GM12873 (cell line): ENCODE measurements around the gene TBCD.

Experiments used
- CTCF ChIP-seq: IDR thresholded peaks from 2 replicates; pipeline ENCODE4 v1.5.1; 2012; ENCODE audit warnings: low read depth, mild to moderate bottlenecking, moderate library complexity, low read length, control low read depth; ENCODE audit not compliant: insufficient read depth; ENCODE audit errors: missing control alignments

The TBCD gene

GRCh38 chr17:82803185-82803584 lies 51.3 kb downstream of the TBCD start:
- no peak for TF ChIP-seq CTCF

GRCh38 chr17:82803606-82804005 lies 51.7 kb downstream of the TBCD start:
- TF ChIP-seq CTCF, result no peak

DNA sequence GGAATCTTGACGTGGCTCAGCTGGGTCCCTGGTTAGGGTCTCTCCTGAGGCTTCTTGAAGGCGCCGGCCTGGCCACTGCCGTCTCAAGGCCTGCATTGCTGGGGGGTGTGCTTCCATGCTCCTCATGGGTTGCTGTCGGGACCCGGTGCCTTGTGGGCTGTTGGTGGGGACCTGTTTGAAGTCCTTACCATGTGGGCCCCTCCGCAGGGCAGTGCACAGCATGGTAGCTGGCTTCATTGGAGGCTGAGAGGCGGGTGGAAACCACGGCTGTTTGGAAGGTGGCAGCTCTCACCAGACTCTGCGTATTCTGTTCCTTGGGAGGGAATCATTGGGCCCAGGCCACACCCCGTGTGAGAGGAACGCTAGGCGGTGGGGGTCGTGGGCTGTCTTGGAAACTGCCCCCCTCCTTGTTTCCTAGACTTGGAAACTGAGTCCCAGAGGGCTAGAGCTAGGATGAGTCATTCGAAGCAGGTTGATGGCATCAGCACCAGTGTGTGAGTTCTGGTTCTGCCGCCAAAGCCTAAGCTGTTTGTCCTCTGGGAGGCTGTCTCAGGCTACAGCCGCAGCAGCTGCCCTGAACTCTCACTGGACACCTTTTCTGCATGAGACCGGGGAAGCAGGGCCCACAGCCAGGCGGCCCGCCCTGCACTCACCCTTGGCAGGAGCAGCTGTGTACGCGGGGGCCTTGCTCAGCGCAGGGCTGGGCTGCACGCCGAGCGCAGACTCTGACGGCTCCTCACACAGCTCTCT lies 52.8 kb downstream of the TBCD start:
- TF ChIP-seq CTCF, result no peak

DNA sequence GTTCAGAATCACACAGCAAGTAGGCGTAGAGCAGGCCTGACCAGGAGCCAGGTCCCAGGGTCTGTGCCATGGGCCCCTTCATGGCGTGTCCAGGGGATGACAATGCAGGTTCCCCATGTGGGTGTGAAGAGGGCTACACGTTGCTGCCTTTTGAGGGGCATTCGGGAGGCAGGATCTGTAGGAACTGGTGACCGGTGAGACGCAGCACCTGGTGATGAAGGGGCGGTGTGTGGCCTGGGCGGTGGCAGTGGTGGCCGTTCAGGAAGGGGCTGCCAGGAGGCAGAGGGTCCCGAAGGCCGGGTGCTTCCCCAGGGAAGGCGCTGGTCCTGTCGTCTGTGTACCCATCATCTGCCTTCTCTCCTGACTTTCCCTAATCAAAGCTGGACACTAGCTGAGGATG lies 53.4 kb downstream of the TBCD start:
- TF ChIP-seq CTCF, result no peak

- no peak for TF ChIP-seq CTCF
Measured at GRCh38 chr17:82805823-82806222, 54.0 kb downstream of the TBCD start.

DNA sequence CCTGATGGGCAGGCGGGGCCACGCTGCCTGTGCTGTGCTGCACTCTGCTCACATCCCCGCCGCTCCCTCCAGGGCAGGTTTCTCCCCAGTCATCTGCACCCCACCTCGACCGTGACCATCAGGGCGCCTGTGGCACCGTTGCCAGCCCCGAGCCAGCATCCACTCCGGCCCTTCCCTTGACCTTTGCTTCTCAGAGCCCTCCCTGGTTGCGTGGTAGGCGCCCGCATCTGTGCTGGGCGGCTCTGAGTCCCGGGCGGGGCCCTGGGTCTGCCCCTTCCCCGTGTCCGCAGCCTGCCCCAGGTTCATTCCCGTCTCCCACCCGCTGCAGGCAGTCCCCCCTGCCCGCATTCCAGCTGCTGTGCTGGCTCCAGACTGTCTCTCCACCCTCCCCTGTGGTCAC lies 54.8 kb downstream of the TBCD start:
- no peak for TF ChIP-seq CTCF

GRCh38 chr17:82807101-82807500 lies 55.2 kb downstream of the TBCD start:
- TF ChIP-seq CTCF, result no peak
